HG02938 (cell line): ENCODE results near the gene ZFYVE1.

Experiments used
- ATAC-seq: cut with Tn5 transposase; IDR thresholded peaks from one replicate; pipeline ENCODE4 v1.9.1; 2021; ENCODE audit warnings: mild to moderate bottlenecking, moderate library complexity; ENCODE audit not compliant: unreplicated experiment

ZFYVE1 gene

GRCh38 chr14:72924337-72924736 is 102.6 kb downstream of the ZFYVE1 start:
- ATAC-seq, result no peak

GRCh38 chr14:72921396-72921795 is 105.5 kb downstream of the ZFYVE1 start:
- no peak for ATAC-seq

- no peak for ATAC-seq
Measured at GRCh38 chr14:72920008-72920407, 106.9 kb downstream of the ZFYVE1 start.
